GM12865 (cell line): ENCODE measurements around the gene A4GNT.

ENCODE experiments used
- DNase-seq: peaks from one replicate; pipeline ENCODE4 v3.0.0; 2010; ENCODE audit warnings: low read depth
- H3K4me3 ChIP-seq: 2 replicates; pipeline ENCODE4 v1.5.1; 2011; ENCODE audit warnings: mild to moderate bottlenecking, low read depth, low read length, control low read depth
- TF ChIP-seq, protein P1 (sequence below): IDR thresholded peaks from 2 replicates; pipeline ENCODE4 v1.5.1; 2011; ENCODE audit warnings: low read length, control low read depth, low read depth, inconsistent platforms; ENCODE audit not compliant: insufficient read depth; ENCODE audit errors: missing control alignments

The A4GNT gene

DNA sequence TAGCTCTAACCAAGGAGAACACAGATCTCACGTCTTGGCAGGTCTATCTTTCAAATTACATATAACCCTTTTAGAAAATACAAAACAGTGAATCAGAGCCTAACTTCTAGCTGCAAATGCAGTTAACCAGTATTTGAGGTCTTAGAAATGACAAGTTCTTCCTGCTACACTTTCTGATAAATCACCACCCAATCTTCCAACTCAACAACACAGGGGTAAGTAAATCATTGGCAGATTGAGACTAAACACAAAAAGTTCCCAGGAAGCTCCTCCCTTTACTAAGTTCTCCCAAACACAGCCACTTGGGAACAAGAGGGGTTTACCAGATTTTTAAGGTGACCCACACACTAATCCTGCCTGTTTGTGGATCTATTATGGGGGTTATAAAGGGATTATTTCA, at the start of gene A4GNT:
Gene A4GNT (minus strand): TSS at position 152 of the 400 bp plus-strand sequence. CDS start 1,134 bp downstream, outside the sequence.
- DNase-seq = no peak
- TF ChIP-seq, protein P1, sequence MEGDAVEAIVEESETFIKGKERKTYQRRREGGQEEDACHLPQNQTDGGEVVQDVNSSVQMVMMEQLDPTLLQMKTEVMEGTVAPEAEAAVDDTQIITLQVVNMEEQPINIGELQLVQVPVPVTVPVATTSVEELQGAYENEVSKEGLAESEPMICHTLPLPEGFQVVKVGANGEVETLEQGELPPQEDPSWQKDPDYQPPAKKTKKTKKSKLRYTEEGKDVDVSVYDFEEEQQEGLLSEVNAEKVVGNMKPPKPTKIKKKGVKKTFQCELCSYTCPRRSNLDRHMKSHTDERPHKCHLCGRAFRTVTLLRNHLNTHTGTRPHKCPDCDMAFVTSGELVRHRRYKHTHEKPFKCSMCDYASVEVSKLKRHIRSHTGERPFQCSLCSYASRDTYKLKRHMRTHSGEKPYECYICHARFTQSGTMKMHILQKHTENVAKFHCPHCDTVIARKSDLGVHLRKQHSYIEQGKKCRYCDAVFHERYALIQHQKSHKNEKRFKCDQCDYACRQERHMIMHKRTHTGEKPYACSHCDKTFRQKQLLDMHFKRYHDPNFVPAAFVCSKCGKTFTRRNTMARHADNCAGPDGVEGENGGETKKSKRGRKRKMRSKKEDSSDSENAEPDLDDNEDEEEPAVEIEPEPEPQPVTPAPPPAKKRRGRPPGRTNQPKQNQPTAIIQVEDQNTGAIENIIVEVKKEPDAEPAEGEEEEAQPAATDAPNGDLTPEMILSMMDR = no peak
- no peak within 1 kb of the TSS for H3K4me3 ChIP-seq

- TF ChIP-seq, protein P1 = peak; percentile 53
- DNase-seq = peak; percentile 50
- H3K4me3 ChIP-seq = no peak overlapping the region
Observed at GRCh38 chr3:138180375-138181029, 48.3 kb upstream of the A4GNT start.

DNA sequence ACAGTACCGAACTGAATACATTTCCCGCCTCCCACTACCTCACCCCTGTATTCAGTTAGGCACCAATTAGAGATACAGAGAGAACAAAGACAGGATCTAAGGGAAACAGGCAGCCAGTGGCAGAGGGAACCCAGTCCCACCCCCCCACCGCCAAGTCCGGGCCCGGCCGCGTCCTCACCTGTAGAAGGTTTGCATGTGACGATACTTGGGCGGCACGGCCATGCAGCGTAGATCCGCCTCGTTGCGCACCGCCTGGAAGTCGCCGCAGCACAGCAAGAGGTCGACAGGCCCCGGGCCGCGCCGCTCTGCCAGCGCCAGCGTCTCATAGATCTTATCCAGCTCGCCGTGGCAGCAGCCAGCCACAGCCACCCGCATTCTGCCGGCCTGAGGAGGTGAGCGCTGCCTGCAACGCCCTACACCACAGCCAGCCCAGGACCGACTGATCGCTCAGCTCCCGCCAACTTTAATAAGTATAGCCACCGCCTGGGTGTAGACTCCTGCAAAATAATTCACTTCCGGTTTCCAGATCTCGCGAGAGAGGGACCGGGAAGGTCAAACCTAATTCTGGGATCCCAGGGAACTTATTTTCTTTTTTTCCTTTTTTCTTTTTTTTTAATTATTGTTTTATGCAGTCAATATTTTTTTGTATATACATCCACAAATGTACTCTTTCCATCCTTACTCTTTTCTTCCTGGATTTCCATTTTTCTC, 42.4 kb upstream of the A4GNT start, which contains the start of gene DBR1:
Gene DBR1 (minus strand): TSS at position 501 of the 711 bp plus-strand sequence. CDS start 126 bp downstream, at position 375.
- TF ChIP-seq, protein P1 = no peak
- H3K4me3 ChIP-seq = peak within 1 kb of the TSS; percentile 78
- peak; percentile 91 for DNase-seq

GRCh38 chr3:138173769-138174420, 41.7 kb upstream of the A4GNT start:
- DNase-seq = no peak
- H3K4me3 ChIP-seq = peak overlapping the region; percentile 78
- TF ChIP-seq, protein P1 = no peak

GRCh38 chr3:138172625-138173024, 40.4 kb upstream of the A4GNT start:
- TF ChIP-seq, protein P1 = no peak
- no peak overlapping the region for H3K4me3 ChIP-seq
- no peak for DNase-seq

- no peak overlapping the region for H3K4me3 ChIP-seq
- no peak for DNase-seq
- TF ChIP-seq, protein P1 = no peak
Observed at GRCh38 chr3:138165061-138165460, 32.9 kb upstream of the A4GNT start.
